AG10803 (cell line): ENCODE data around the gene CANT1.
A peak's percentile ranks its signal among the peaks of the same experiment; 100 is the strongest.

Experiments
- DNase-seq: peaks from one replicate; pipeline ENCODE4 v3.0.0; 2010; ENCODE audit warnings: low read depth
- H3K4me3 ChIP-seq: 2 replicates; pipeline ENCODE4 v1.5.1; 2011; ENCODE audit warnings: mild to moderate bottlenecking, low read length, control low read depth
- TF ChIP-seq, protein P1 (sequence below): conservative IDR thresholded peaks from 2 replicates; pipeline ENCODE4 v1.5.1; 2011; ENCODE audit warnings: mild to moderate bottlenecking, low read length, control low read depth, inconsistent platforms

CANT1 gene

DNA sequence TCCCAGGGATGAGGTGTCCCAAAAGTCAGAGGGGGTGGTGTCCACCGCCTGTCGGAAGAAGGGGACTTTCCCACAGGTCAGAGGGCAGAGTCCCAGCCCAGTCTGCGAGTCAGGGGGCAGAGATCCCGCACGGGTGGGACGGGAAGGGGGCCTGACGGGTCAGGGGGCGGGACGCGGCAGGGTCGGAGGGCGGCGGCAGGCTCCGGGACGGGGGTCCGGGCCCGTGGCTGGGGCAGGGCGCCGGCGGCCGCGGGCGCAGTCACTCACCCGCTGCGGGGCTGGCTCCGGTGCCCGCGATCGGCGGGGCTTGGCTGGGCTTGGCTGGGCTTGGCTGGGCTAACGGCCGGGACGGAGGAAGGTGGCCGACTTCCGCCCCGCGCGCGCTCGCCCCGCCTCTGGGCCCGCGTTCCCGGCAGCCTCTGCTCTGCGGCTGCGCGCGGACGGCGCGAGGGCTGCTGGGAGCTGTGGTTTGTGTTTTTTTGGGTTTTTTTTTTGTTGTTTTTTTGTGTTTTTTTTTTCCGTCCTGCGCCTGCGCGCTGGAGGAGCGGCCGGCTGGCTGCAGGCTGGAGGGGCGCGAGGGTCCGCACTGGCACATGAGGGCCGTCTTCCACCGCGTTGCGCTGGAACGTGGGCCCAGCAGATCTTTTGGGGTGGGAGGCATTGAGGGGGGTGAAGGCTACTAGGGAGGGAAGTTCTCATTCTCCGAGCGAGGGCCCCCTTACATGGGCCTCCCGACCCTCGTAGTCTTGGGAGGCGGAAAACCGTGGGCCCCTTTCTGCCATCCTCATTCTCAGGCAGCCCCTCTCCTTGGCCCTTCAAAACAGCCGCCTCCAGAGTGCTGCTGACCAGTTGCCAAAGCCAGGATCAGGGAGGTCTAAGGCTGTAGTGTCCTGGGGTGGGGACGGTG is at the start of gene CANT1:
TSS of gene CANT1 (minus strand) at position 368 of the 907 bp plus-strand sequence. CDS start 12,142 bp downstream, outside the sequence.
- TF ChIP-seq, protein P1, sequence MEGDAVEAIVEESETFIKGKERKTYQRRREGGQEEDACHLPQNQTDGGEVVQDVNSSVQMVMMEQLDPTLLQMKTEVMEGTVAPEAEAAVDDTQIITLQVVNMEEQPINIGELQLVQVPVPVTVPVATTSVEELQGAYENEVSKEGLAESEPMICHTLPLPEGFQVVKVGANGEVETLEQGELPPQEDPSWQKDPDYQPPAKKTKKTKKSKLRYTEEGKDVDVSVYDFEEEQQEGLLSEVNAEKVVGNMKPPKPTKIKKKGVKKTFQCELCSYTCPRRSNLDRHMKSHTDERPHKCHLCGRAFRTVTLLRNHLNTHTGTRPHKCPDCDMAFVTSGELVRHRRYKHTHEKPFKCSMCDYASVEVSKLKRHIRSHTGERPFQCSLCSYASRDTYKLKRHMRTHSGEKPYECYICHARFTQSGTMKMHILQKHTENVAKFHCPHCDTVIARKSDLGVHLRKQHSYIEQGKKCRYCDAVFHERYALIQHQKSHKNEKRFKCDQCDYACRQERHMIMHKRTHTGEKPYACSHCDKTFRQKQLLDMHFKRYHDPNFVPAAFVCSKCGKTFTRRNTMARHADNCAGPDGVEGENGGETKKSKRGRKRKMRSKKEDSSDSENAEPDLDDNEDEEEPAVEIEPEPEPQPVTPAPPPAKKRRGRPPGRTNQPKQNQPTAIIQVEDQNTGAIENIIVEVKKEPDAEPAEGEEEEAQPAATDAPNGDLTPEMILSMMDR, result no peak
- peak within 1 kb of the TSS; percentile 98 for H3K4me3 ChIP-seq
- DNase-seq, result peak; percentile 84

DNA sequence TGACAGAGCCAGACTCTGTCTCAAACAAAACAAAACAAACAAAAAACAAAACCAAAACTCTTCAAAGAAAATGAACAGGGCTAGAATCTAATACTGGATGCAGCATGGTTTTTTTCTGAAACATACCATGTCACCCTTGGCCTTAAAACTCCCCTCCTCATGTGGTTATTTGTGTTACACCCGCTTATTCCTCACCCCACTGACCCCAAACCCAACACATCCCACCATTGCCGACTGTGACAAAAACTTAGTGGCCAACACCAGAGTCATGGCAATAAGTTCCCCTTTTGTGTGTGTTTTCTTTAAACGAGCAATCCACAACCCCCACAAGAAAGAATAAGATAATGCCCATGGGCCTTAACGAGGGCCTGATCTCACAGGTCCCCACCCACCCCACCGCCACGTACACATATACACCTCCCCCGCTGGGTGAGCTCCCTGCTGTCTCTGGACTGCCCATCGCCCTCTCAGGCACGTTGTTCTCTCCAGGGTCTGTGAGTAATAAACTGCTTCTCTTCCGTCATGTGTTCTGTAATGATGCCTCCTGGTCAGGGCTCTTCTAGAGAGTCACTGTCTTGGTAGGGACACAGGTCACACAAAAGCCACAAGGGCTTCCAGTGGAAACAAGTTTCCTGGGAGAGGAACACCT is 48.3 kb upstream of the CANT1 start:
- H3K4me3 ChIP-seq, result no peak overlapping the region
- DNase-seq, result no peak
- TF ChIP-seq, protein P1, result no peak

- H3K4me3 ChIP-seq, result no peak overlapping the region
- no peak for DNase-seq
- TF ChIP-seq, protein P1, result no peak
Measured at GRCh38 chr17:79055197-79055596, 45.6 kb upstream of the CANT1 start.

- no peak overlapping the region for H3K4me3 ChIP-seq
- DNase-seq, result no peak
- TF ChIP-seq, protein P1, result no peak
Measured at GRCh38 chr17:79054200-79054960, 44.8 kb upstream of the CANT1 start.

- peak; percentile 76 for DNase-seq
- TF ChIP-seq, protein P1, result no peak
- H3K4me3 ChIP-seq, result no peak overlapping the region
Measured at GRCh38 chr17:79053251-79053925, 43.8 kb upstream of the CANT1 start.

DNA sequence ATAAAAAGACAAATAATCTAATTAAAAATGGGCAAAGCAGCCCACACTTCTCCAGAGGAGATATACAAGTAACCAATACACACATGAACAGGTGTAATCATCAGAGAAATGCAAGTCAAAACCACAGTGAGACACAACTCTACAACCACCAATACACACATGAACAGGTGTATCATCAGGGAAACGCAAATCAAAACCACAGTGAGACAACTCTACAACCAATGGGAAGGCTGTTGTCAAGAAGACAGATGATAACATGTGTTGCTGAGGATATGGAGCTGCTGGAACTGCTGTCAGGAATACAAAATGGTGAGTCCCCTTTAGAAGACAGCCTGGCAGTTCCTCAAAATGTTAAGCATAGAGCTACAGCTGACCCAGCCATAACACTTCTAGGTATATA is 42.6 kb upstream of the CANT1 start:
- no peak overlapping the region for H3K4me3 ChIP-seq
- DNase-seq, result no peak
- TF ChIP-seq, protein P1, result no peak
